Smooth muscle cell (in vitro differentiated cells): ENCODE measurements around the gene BMPR2. TPM values are rescaled to one million over a fixed set of nuclear protein-coding genes. Genes with fewer than 3 reads are reported as not detected.

Experiments used
- DNase-seq: peaks from one replicate; lab custom pipeline; 2025; ENCODE audit not compliant: unreplicated experiment; lab: John Stamatoyannopoulos, UW
- H2AFZ ChIP-seq: fragments of 200-600 bp; sonication (generic); 2 replicates; pipeline ENCODE4 v1.6.0; 2016; ENCODE audit warnings: antibody characterized with exemption, low read depth, mild to moderate bottlenecking
- H3F3A ChIP-seq: fragments of 200-600 bp; sonication (generic); 2 replicates; pipeline ENCODE4 v1.6.0; 2017; ENCODE audit warnings: antibody characterized with exemption, low read depth
- H3K27ac ChIP-seq: fragments of 200-600 bp; sonication (generic); 2 replicates; pipeline ENCODE4 v1.5.1; 2016; ENCODE audit warnings: low read depth, mild to moderate bottlenecking
- H3K27me3 ChIP-seq: fragments of 200-600 bp; sonication (generic); 2 replicates; pipeline ENCODE4 v1.6.1; 2016; ENCODE audit warnings: low read depth, mild to moderate bottlenecking
- H3K36me3 ChIP-seq: fragments of 200-600 bp; sonication (generic); 2 replicates; pipeline ENCODE4 v1.5.1; 2016; ENCODE audit warnings: low read depth
- H3K4me1 ChIP-seq: fragments of 200-600 bp; sonication (generic); 2 replicates; pipeline ENCODE4 v1.5.1; 2016; ENCODE audit warnings: low read depth
- H3K4me2 ChIP-seq: fragments of 200-600 bp; sonication (generic); 2 replicates; pipeline ENCODE4 v1.6.0; 2016; ENCODE audit warnings: mild to moderate bottlenecking
- H3K4me3 ChIP-seq: fragments of 200-600 bp; sonication (generic); 2 replicates; pipeline ENCODE4 v1.5.1; 2016; ENCODE audit warnings: mild to moderate bottlenecking
- H3K79me2 ChIP-seq: fragments of 200-600 bp; sonication (generic); 2 replicates; pipeline ENCODE4 v1.6.0; 2016; ENCODE audit warnings: low read depth, mild to moderate bottlenecking
- H3K9ac ChIP-seq: fragments of 200-600 bp; sonication (generic); 2 replicates; pipeline ENCODE4 v1.6.0; 2016; ENCODE audit warnings: low read depth
- H3K9me3 ChIP-seq: fragments of 200-600 bp; sonication (generic); replicated peaks from 2 replicates; pipeline ENCODE4 v1.5.1; 2016; ENCODE audit warnings: low read depth
- H4K20me1 ChIP-seq: fragments of 200-600 bp; sonication (generic); 2 replicates; pipeline ENCODE4 v1.6.0; 2016; ENCODE audit warnings: low read depth
- CTCF ChIP-seq: fragments of 200-600 bp; sonication (generic); IDR thresholded peaks from 2 replicates; pipeline ENCODE4 v1.5.1; 2017; ENCODE audit warnings: borderline replicate concordance, mild to moderate bottlenecking, antibody characterized with exemption; ENCODE audit not compliant: insufficient read depth, poor library complexity, severe bottlenecking
- WGBS: methylation state at CpG from one replicate; pipeline ENCODE4 v1.1.7; 2016; ENCODE audit warnings: low lambda C conversion rate; 5-methylcytosine and 5-hydroxymethylcytosine counted together
- polyA plus RNA-seq: library from polyadenylated mRNA; unstranded; fragments of >200 nt; fragmentation: Nextera tagmentation; extraction: Ambion mirVana; gene quantifications from 2 replicates; pipeline ENCODE4 v1.2.1, GENCODE V29; 2016
- total RNA-seq: library from RNA; depleted of rRNA; stranded (reverse); fragments of >200 nt; gene quantifications from 2 replicates; pipeline ENCODE4 v1.2.3, GENCODE V29; 2014

BMPR2 gene
- total and polyA plus RNA-seq, 2 experiments from 2014 or later = 21.5 to 70.9 TPM

- H3K36me3 ChIP-seq = no peaks in the 10 kb centered on the region
- no peak for DNase-seq
- H3K9me3 ChIP-seq = no peaks in the 10 kb centered on the region
- H3K79me2 ChIP-seq = no peaks in the 10 kb centered on the region
- no peak overlapping the region for H3K9ac ChIP-seq
- whole genome bisulfite sequencing = 91% methylated on average over 4 of the region's 4 CpGs
- TF ChIP-seq CTCF = no peak
- H3K4me2 ChIP-seq = no peak overlapping the region
- no peak overlapping the region for H3K4me3 ChIP-seq
- H4K20me1 ChIP-seq = no peaks in the 10 kb centered on the region
- H3F3A ChIP-seq = no peaks in the 10 kb centered on the region
- H3K27me3 ChIP-seq = no peaks in the 10 kb centered on the region
- H2AFZ ChIP-seq = no peak overlapping the region
- H3K27ac ChIP-seq = no peak overlapping the region
- H3K4me1 ChIP-seq = no peaks in the 10 kb centered on the region
Observed at GRCh38 chr2:202589582-202589949, 213.4 kb downstream of the BMPR2 start.

- no peaks in the 10 kb centered on the region for H3K4me1 ChIP-seq
- no peaks in the 10 kb centered on the region for H3K27me3 ChIP-seq
- 98% methylated on average over 2 of the region's 2 CpGs for WGBS
- H4K20me1 ChIP-seq = no peaks in the 10 kb centered on the region
- no peak overlapping the region for H3K4me3 ChIP-seq
- no peaks in the 10 kb centered on the region for H3K79me2 ChIP-seq
- no peaks in the 10 kb centered on the region for H3K9me3 ChIP-seq
- no peak overlapping the region for H3K27ac ChIP-seq
- H3K36me3 ChIP-seq = no peaks in the 10 kb centered on the region
- TF ChIP-seq CTCF = no peak
- H2AFZ ChIP-seq = no peak overlapping the region
- no peak for DNase-seq
- no peak overlapping the region for H3K4me2 ChIP-seq
- no peaks in the 10 kb centered on the region for H3F3A ChIP-seq
- no peak overlapping the region for H3K9ac ChIP-seq
Observed at GRCh38 chr2:202592566-202592965, 216.4 kb downstream of the BMPR2 start.

DNA sequence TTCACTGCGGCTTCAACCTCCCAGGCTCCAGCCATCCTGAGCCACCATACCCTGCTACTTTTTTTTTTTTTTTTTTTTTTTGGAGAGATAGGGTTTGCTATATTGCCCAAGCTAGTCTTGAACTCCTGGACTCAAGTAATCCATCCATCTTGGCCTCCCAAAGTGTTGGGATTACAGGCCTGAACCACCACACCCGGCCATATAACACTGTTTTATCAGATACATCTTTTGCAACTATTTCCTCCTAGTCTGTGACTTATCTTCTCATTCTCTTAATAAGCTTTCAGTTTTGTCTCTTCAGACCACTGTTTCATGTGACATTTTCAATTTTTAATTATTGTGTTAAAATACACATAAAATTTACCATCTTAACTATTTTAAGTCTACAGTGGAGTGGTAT, 223.0 kb downstream of the BMPR2 start:
- Histone ChIP-seq H3K9ac (no peak overlapping the region), H3K27ac (no peak overlapping the region), H3K27me3 (no peaks in the 10 kb centered on the region), H2AFZ (no peak overlapping the region), H3F3A (no peaks in the 10 kb centered on the region), H3K4me2 (no peak overlapping the region), H3K4me3 (no peak overlapping the region), H3K79me2 (no peaks in the 10 kb centered on the region), H3K36me3 (no peaks in the 10 kb centered on the region), H4K20me1 (no peaks in the 10 kb centered on the region), H3K9me3 (no peaks in the 10 kb centered on the region), H3K4me1 (no peaks in the 10 kb centered on the region)
- no peak for TF ChIP-seq CTCF
- no peak for DNase-seq
- WGBS = 92% methylated on average over 2 of the region's 2 CpGs

DNA sequence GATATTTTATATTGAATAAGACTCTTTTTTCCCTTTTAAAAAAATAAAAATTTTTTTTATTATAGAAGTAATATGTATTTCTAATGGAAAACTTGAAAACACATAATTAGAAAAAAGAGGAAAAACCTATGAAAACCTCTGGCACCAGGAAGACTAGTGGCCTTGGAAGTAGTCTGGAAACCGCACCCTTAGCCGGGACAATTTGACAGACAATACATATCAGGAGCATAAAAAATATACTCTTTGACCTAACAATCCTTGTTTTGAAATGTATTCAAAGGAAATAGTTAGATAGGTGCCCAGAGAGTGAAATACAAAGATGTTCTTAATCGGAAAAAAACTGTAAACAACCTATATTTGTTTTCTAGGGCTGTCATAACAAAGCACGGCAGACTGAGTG, 223.8 kb downstream of the BMPR2 start:
- DNase-seq = no peak
- no peaks in the 10 kb centered on the region for H3K4me1 ChIP-seq
- H2AFZ ChIP-seq = no peak overlapping the region
- H4K20me1 ChIP-seq = no peaks in the 10 kb centered on the region
- WGBS = 91% methylated on average over 4 of the region's 4 CpGs
- H3K27me3 ChIP-seq = no peaks in the 10 kb centered on the region
- no peaks in the 10 kb centered on the region for H3F3A ChIP-seq
- no peak overlapping the region for H3K27ac ChIP-seq
- H3K36me3 ChIP-seq = no peaks in the 10 kb centered on the region
- H3K9me3 ChIP-seq = no peaks in the 10 kb centered on the region
- no peak for TF ChIP-seq CTCF
- H3K4me3 ChIP-seq = no peak overlapping the region
- no peaks in the 10 kb centered on the region for H3K79me2 ChIP-seq
- H3K4me2 ChIP-seq = no peak overlapping the region
- no peak overlapping the region for H3K9ac ChIP-seq
